Liver (tissue), 9 donors: ENCODE data around the gene B4GALT6. TPM values are rescaled to one million over a fixed set of nuclear protein-coding genes. Genes with fewer than 3 reads are reported as not detected.

Source experiments
- DNase-seq: peaks from one replicate; pipeline ENCODE4 v3.0.0-alpha.2; 2017; ENCODE audit warnings: low spot score
- H3K27ac ChIP-seq, 2 donors: one replicate each; pipeline ENCODE4 v1.7.0; 2013; ENCODE audit warnings: inconsistent platforms in 2 of 2, low read length in 2 of 2, control low read depth in 1 of 2, low read depth in 1 of 2, mild to moderate bottlenecking in 1 of 2
- H3K27me3 ChIP-seq, 4 donors: one replicate each; pipeline versions ENCODE4 v1.6.1 to v1.7.0; 2013; ENCODE audit warnings: low read length in 3 of 4, inconsistent platforms in 1 of 4, mild to moderate bottlenecking in 1 of 4, moderate library complexity in 1 of 4; ENCODE audit not compliant: control insufficient read depth in 4 of 4, insufficient read depth in 4 of 4
- H3K36me3 ChIP-seq, 4 donors: one replicate each; pipeline versions ENCODE4 v1.6.1 to v1.7.0; 2013; ENCODE audit warnings: low read length in 3 of 4, mild to moderate bottlenecking in 3 of 4, low read depth in 1 of 4, moderate library complexity in 1 of 4; ENCODE audit not compliant: control insufficient read depth in 4 of 4, insufficient read depth in 3 of 4
- H3K4me1 ChIP-seq, 4 donors: one replicate each; pipeline versions ENCODE4 v1.6.1 to v1.7.0; 2013; ENCODE audit warnings: low read length in 3 of 4, mild to moderate bottlenecking in 3 of 4, moderate library complexity in 1 of 4; ENCODE audit not compliant: control insufficient read depth in 4 of 4, insufficient read depth in 4 of 4
- H3K4me3 ChIP-seq, 3 donors: one replicate each; pipeline versions ENCODE4 v1.6.1 to v1.7.0; 2013; ENCODE audit warnings: low read length in 3 of 3, control low read depth in 1 of 3, low read depth in 1 of 3, mild to moderate bottlenecking in 1 of 3
- H3K9ac ChIP-seq, 2 donors: one replicate each; pipeline ENCODE4 v1.7.0; 2013; ENCODE audit warnings: low read length in 2 of 2, mild to moderate bottlenecking in 2 of 2, moderate library complexity in 2 of 2, control low read depth in 1 of 2, low read depth in 1 of 2
- H3K9me3 ChIP-seq, 4 donors: one replicate each; pipeline versions ENCODE4 v1.6.1 to v1.7.0; 2013; ENCODE audit warnings: low read length in 3 of 4; ENCODE audit not compliant: control insufficient read depth in 4 of 4
- ATF3 ChIP-seq: IDR thresholded peaks from 2 replicates; pipeline ENCODE4 v1.6.1; 2016; ENCODE audit warnings: antibody characterized with exemption
- CTCF ChIP-seq: fragments of 150-350 bp; IDR thresholded peaks from 2 replicates; pipeline ENCODE4 v1.5.1; 2017; ENCODE audit warnings: improper control_type of control experiment, low read depth, low read length; ENCODE audit not compliant: missing input control
- EGR1 ChIP-seq, 2 donors: IDR thresholded peaks; 2 replicates each; pipeline ENCODE4 v1.6.1; 2016 to 2018; ENCODE audit warnings: antibody characterized with exemption in 2 of 2, low read depth in 2 of 2
- FOXA1 ChIP-seq: IDR thresholded peaks from 2 replicates; pipeline ENCODE4 v1.6.1; 2016; ENCODE audit warnings: antibody characterized with exemption
- FOXA2 ChIP-seq: IDR thresholded peaks from 2 replicates; pipeline ENCODE4 v1.6.1; 2016; ENCODE audit warnings: antibody characterized with exemption
- GABPA ChIP-seq, 2 donors: IDR thresholded peaks in 1 of 2; conservative IDR thresholded peaks in 1 of 2; 2 replicates each; pipeline ENCODE4 v1.6.1; 2016; ENCODE audit warnings: antibody characterized with exemption in 2 of 2, mild to moderate bottlenecking in 1 of 2, moderate library complexity in 1 of 2
- HNF4A ChIP-seq, 2 donors: conservative IDR thresholded peaks; 2 replicates each; pipeline ENCODE4 v1.6.1; 2016; ENCODE audit warnings: antibody characterized with exemption in 2 of 2, mild to moderate bottlenecking in 2 of 2
- HNF4G ChIP-seq: IDR thresholded peaks from 2 replicates; pipeline ENCODE4 v1.6.1; 2016; ENCODE audit warnings: antibody characterized with exemption
- JUND ChIP-seq, 2 donors: IDR thresholded peaks; 2 replicates each; pipeline ENCODE4 v1.6.1; 2016; ENCODE audit warnings: antibody characterized with exemption in 2 of 2
- NR2F2 ChIP-seq: IDR thresholded peaks from 2 replicates; pipeline ENCODE4 v1.6.1; 2016; ENCODE audit warnings: antibody characterized with exemption
- RAD21 ChIP-seq, 2 donors: IDR thresholded peaks; 2 replicates each; pipeline ENCODE4 v1.6.1; 2016; ENCODE audit warnings: antibody characterized with exemption in 2 of 2, mild to moderate bottlenecking in 2 of 2
- REST ChIP-seq: IDR thresholded peaks from 2 replicates; pipeline ENCODE4 v1.6.1; 2016; ENCODE audit warnings: antibody characterized with exemption, mild to moderate bottlenecking
- RXRA ChIP-seq, 2 donors: IDR thresholded peaks; 2 replicates each; pipeline ENCODE4 v1.6.1; 2017 to 2018; ENCODE audit warnings: antibody characterized with exemption in 2 of 2, mild to moderate bottlenecking in 1 of 2
- SP1 ChIP-seq: IDR thresholded peaks from 2 replicates; pipeline ENCODE4 v1.6.1; 2018; ENCODE audit warnings: antibody characterized with exemption, mild to moderate bottlenecking
- TAF1 ChIP-seq: conservative IDR thresholded peaks from 2 replicates; pipeline ENCODE4 v1.6.1; 2016; ENCODE audit warnings: antibody characterized with exemption, mild to moderate bottlenecking
- YY1 ChIP-seq: IDR thresholded peaks from 2 replicates; pipeline ENCODE4 v1.6.1; 2016; ENCODE audit warnings: antibody characterized with exemption, mild to moderate bottlenecking
- WGBS: extraction: QIAGEN DNeasy Blood & Tissue Kit; methylation state at CpG from one replicate; pipeline ENCODE4 v1.1.7; 2013; 5-methylcytosine and 5-hydroxymethylcytosine counted together
- polyA plus RNA-seq, 2 donors: library from polyadenylated mRNA; stranded (reverse) in 1 of 2; unstranded in 1 of 2; fragments of 200-250 nt in 1 of 2; fragments of >200 nt in 1 of 2; fragmentation: Nextera tagmentation in 1 of 2; extraction: Ambion mirVana in 1 of 2; gene quantifications; one replicate each; pipeline versions ENCODE4 v1.2.1 to v1.2.3, GENCODE V29; 2013 to 2015
- total RNA-seq, 2 donors: library from RNA; depleted of rRNA; stranded (reverse); fragments of >200 nt; gene quantifications; one replicate each; pipeline ENCODE4 v1.2.3, GENCODE V29; 2014
- TF ChIP-seq, protein P1 (sequence below): IDR thresholded peaks from 2 replicates; pipeline ENCODE4 v1.6.1; 2016; ENCODE audit warnings: antibody characterized with exemption
- TF ChIP-seq, protein P2 (sequence below): IDR thresholded peaks from 2 replicates; pipeline ENCODE4 v1.6.1; 2016; ENCODE audit warnings: antibody characterized with exemption
- donor health status: healthy.
- donor health status: healthy.
- donor health status: healthy.
- donor health status: healthy.
- donor health status: healthy.

Gene B4GALT6
- total and polyA plus RNA-seq, 4 donors = 0.48 to 4.2 (median 0.61) TPM

DNA sequence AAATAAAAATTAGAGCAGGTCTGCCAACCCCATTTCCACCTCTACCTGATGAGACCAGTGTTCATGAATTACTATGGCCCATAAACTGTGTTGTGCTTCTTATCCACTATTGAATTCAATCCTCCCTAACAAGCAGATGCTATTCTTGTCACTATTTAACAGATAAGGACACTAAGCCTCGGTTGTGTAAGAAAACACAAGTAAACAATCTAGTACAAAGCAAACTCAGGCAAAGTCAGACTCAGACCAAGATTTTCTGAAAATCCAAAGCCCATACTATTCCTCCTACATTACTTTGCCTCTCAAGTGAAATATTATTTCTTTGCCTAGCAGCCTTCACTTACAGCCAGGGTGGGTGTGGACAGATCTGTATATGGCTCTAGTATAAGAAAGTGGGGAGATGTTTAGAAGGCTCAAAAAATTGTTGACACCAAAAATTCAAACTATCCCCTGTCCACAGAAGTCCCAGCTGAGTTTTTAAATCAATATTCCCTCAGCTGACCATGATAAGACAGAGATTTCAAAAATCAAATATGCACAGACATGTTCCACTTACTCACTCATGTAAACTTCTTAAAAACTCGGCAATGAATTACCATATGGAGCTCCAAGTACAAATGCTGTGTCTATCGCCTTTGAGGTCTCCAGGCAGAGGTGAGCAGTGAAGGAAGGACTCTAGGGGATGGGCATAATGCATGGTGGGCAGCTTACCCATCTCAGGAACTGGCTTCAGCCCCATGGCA, 108.7 kb downstream of the B4GALT6 start:
- DNase-seq = no peak
- TF ChIP-seq CTCF (no peak), NR2F2 (no peak), FOXA2 (no peak), TAF1 (no peak), HNF4G (no peak), YY1 (no peak), GABPA (IDR thresholded peaks at IDR 0.05 in 1 of 2, conservative IDR thresholded peaks at IDR 0.05 in 1 of 2) (no peak), JUND (IDR thresholded peaks at IDR 0.05) (no peak), ATF3 (no peak), REST (no peak), FOXA1 (no peak), RAD21 (IDR thresholded peaks at IDR 0.05) (peak in 1 of 2 donors; percentile 15), EGR1 (IDR thresholded peaks at IDR 0.05; ENCODE audit: low read depth in 2 of 2) (no peak), SP1 (peak; percentile 50), RXRA (IDR thresholded peaks at IDR 0.05) (peak; percentile 26 to 33), HNF4A (conservative IDR thresholded peaks at IDR 0.05) (peak in 1 of 2 donors; percentile 42)
- TF ChIP-seq, protein P1, sequence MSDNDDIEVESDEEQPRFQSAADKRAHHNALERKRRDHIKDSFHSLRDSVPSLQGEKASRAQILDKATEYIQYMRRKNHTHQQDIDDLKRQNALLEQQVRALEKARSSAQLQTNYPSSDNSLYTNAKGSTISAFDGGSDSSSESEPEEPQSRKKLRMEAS = no peak
- TF ChIP-seq, protein P2, sequence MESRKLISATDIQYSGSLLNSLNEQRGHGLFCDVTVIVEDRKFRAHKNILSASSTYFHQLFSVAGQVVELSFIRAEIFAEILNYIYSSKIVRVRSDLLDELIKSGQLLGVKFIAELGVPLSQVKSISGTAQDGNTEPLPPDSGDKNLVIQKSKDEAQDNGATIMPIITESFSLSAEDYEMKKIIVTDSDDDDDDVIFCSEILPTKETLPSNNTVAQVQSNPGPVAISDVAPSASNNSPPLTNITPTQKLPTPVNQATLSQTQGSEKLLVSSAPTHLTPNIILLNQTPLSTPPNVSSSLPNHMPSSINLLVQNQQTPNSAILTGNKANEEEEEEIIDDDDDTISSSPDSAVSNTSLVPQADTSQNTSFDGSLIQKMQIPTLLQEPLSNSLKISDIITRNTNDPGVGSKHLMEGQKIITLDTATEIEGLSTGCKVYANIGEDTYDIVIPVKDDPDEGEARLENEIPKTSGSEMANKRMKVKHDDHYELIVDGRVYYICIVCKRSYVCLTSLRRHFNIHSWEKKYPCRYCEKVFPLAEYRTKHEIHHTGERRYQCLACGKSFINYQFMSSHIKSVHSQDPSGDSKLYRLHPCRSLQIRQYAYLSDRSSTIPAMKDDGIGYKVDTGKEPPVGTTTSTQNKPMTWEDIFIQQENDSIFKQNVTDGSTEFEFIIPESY = no peak
- H3K27ac ChIP-seq = peak overlapping the region; percentile 49 to 75

More for the DNA sequence above, 108.7 kb downstream of the B4GALT6 start:
- H3K9me3 ChIP-seq = no peaks in the 10 kb centered on the region
- peak overlapping the region in 2 of 3 donors; percentile 3 to 48 for H3K4me3 ChIP-seq
- no peaks in the 10 kb centered on the region for H3K27me3 ChIP-seq
- peaks cover 5 to 55% (median 42%) of the 10 kb centered on the region in 4 donors for H3K4me1 ChIP-seq
- 29% methylated on average over 3 of the region's 3 CpGs for WGBS
- H3K9ac ChIP-seq = peak overlapping the region in 1 of 2 donors; percentile 7
- H3K36me3 ChIP-seq = no peaks in the 10 kb centered on the region
